ENCODE measurements around the gene CXXC4. TPM values are rescaled to one million over a fixed set of nuclear protein-coding genes. Genes with fewer than 3 reads are reported as not detected.

Gene CXXC4
- total and polyA plus RNA-seq, 12 donors: 0.46 to 6.0 (median 4.0) TPM

GRCh38 chr4:104501290-104501689 is 6.6 kb upstream of the CXXC4 start:
- Histone ChIP-seq H3K9me3 (no peaks in the 10 kb centered on the region), H3K27me3 (peaks cover 0 to 7% (median 0%) of the 10 kb centered on the region in 7 donors), H3K36me3 (no peaks in the 10 kb centered on the region), H3K4me1 (peaks cover 0 to 36% (median 18%) of the 10 kb centered on the region in 9 donors), H3K27ac (peak overlapping the region in 6 of 10 donors; percentile 31 to 70 (median 48)), H3K4me3 (no peak overlapping the region)
- DNase-seq (no peak), ATAC-seq (peak; percentile 69 to 92 (median 80))
- 26% methylated on average over 3 of the region's 3 CpGs for WGBS, 2 donors
- intact Hi-C loops (cut with DNase I): no loop called here
- no peak for TF ChIP-seq CTCF (IDR thresholded peaks at IDR 0.05)

DNA sequence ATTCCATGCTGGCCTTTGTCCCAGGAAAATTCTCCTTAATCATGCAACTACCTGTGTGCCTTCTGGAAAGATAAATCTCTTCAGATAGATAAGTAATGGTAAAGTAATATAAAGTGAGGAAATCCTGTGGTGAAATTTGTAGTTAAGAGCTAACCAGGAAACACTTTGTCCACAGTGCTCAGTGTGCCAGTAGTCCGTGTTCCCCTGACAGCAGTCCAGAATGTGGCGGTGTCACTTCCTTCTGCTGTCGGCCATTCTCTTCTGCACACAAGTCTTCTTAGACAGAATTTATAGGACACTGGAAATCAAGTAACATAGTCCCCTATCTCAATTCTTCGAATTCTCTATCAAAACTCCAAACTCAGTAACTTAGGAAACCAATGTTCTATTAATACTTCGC is 5.7 kb upstream of the CXXC4 start:
- Histone ChIP-seq H3K4me1 (peaks cover 0 to 44% (median 18%) of the 10 kb centered on the region in 9 donors), H3K9me3 (no peaks in the 10 kb centered on the region), H3K36me3 (no peaks in the 10 kb centered on the region), H3K27me3 (peaks cover 0 to 16% (median 0%) of the 10 kb centered on the region in 7 donors), H3K27ac (peak overlapping the region in 8 of 10 donors; percentile 6 to 70 (median 34)), H3K4me3 (no peak overlapping the region)
- 26 to 30% methylated on average over 5 of the region's 5 CpGs for WGBS, 2 donors
- peak in 6 of 8 donors; percentile 61 to 91 (median 84) for ATAC-seq
- DNase-seq: peak in 1 of 2 donors; percentile 16
- intact Hi-C loops (cut with DNase I): no loop called here
- no peak for TF ChIP-seq CTCF (IDR thresholded peaks at IDR 0.05)

DNA sequence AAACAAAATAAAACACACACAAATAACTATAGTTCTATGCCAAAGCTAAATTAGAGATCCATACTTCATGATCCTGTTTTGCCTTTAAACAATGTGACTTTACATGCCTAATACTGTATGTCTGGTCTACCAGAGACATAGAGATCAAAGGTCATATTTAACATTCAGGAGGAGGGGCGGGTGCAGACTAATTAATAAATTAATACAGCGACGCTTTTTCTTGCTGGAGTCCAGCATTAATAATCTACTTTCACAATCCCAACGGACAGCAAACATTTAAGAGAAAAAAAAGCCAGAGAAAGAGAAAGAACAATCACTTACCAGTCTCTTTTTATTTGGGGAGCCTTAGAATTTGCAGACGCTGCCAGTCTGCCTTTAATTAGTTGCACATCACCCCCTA is 509 bp downstream of the CXXC4 start:
- TF ChIP-seq CTCF (IDR thresholded peaks at IDR 0.05): no peak
- intact Hi-C loops (cut with DNase I): loop anchor here in 1 of 10 donors (5.0 to 10.0 kb wide), 2 partner anchors 98 to 241 kb away; no protein-coding TSS in a partner anchor
- no peaks in the 10 kb centered on the region for H3K36me3 ChIP-seq
- H3K9me3 ChIP-seq: no peaks in the 10 kb centered on the region
- peaks cover 0 to 72% (median 0%) of the 10 kb centered on the region in 7 donors for H3K27me3 ChIP-seq
- ATAC-seq: no peak
- peak overlapping the region; percentile 10 to 77 (median 52) for H3K4me3 ChIP-seq
- peaks cover 0 to 32% (median 18%) of the 10 kb centered on the region in 9 donors for H3K4me1 ChIP-seq
- DNase-seq: no peak
- 13 to 17% methylated on average over 5 of the region's 5 CpGs for WGBS, 2 donors
- H3K27ac ChIP-seq: peak overlapping the region in 8 of 10 donors; percentile 4 to 85 (median 80)

- DNase-seq (no peak), ATAC-seq (no peak)
- no peak for TF ChIP-seq CTCF (IDR thresholded peaks at IDR 0.05)
- H3K4me1 ChIP-seq: peaks cover 0 to 32% (median 18%) of the 10 kb centered on the region in 9 donors
- peak overlapping the region in 8 of 10 donors; percentile 12 to 77 (median 56) for H3K4me3 ChIP-seq
- peaks cover 0 to 78% (median 0%) of the 10 kb centered on the region in 7 donors for H3K27me3 ChIP-seq
- intact Hi-C loops (cut with DNase I): loop anchor here in 1 of 10 donors (5.0 to 10.0 kb wide), 2 partner anchors 99 to 242 kb away; no protein-coding TSS in a partner anchor
- H3K27ac ChIP-seq: peak overlapping the region in 6 of 10 donors; percentile 47 to 85 (median 82)
- no peaks in the 10 kb centered on the region for H3K9me3 ChIP-seq
- 59 to 74% methylated on average over 3 of the region's 3 CpGs for WGBS, 2 donors
- H3K36me3 ChIP-seq: no peaks in the 10 kb centered on the region
Measured at GRCh38 chr4:104493081-104493831, 1.4 kb downstream of the CXXC4 start.
